HG02759 (cell line): Measurements from ENCODE around the gene CCDC6.
"Not testable (repeated sequence)": the region's sequence is repeated elsewhere in the genome, so short reads cannot be mapped to it uniquely, and the experiment has no call there.

Experiments used
- ATAC-seq: cut with Tn5 transposase; IDR thresholded peaks from one replicate; pipeline ENCODE4 v1.9.1; 2021; ENCODE audit warnings: mild to moderate bottlenecking, moderate library complexity; ENCODE audit not compliant: unreplicated experiment

CCDC6 gene

GRCh38 chr10:59881640-59882039, 24.7 kb downstream of the CCDC6 start:
- peak; percentile 3 for ATAC-seq

GRCh38 chr10:59880971-59881510, 25.3 kb downstream of the CCDC6 start:
- peak; percentile 77 for ATAC-seq

- no peak for ATAC-seq
These were observed 26.2 kb downstream of the CCDC6 start for GRCh38 chr10:59880019-59880717.

DNA sequence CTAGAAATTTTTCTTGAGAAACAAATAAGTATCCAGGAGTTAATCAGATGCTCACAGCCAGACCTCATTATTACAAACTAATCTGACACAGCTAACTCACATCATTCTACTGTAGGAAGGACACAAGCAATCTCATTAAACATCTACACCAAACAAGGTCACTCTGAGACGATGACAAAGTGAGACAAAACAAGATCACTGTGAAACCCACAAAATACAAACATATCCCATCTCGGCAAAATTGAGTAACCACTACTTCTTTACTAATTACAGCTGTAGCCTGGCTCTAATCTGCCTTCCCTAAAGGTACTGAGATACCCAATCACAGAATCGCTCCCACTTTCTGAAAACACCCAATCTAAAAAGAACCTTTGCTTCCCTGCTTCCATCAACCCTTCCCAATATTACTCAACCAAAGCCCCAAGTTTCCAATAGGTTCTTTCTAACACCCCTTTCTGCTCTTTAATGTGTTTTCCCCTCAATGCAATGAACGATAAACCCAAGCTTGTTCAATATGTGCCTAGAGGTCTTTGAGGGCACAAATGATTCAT, 26.9 kb downstream of the CCDC6 start:
- ATAC-seq, result peak; percentile 38

- no peak for ATAC-seq
These were observed 27.4 kb downstream of the CCDC6 start for GRCh38 chr10:59878915-59879314.

DNA sequence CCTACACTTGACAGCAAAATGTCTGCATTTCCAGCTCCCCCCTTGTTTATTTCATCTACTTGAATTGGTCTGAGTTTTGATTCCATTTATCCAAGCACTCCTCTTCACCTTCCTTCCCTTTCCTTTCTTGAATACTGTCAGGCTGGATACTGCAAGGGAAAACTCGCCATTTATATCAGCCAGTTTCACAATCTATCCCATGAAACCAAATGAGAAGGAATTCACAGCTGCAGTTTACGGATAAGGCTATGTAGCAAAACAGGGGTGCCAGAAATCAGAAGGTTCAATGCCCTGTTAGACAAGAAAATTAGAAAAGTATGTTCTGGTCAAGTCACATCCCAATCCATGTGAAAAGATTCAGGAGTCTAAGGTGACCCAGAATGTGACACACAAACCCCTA, 28.1 kb downstream of the CCDC6 start:
- ATAC-seq, result no peak

DNA sequence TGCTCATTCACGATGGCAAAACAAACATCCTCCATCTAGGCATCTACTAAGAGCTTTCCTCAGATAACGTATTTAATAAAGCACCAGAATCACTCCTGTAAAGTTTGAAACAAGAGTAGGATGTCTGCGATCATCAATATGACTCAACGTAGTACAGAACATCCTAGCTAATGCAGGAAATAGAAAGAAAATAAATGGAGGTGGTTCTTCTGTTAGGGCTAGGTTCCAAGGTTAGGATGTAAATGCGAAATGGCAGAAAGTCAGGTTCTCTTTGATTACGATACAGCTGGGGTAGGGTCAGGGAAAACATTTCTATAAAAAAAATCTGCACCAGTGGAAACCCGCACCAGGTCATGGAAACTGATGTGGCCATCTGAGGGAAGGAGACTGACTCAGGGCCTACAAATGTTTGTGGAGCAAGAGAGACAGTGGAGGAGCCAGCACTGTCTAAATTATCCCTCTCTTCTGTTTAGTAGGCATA, 29.1 kb downstream of the CCDC6 start:
- ATAC-seq, result no peak

GRCh38 chr10:59876695-59877094, 29.7 kb downstream of the CCDC6 start:
- no peak for ATAC-seq

- not testable (repeated sequence) for ATAC-seq
These were observed 30.1 kb downstream of the CCDC6 start for GRCh38 chr10:59876208-59876607.

GRCh38 chr10:59873896-59874295, 32.5 kb downstream of the CCDC6 start:
- ATAC-seq, result peak; percentile 66

DNA sequence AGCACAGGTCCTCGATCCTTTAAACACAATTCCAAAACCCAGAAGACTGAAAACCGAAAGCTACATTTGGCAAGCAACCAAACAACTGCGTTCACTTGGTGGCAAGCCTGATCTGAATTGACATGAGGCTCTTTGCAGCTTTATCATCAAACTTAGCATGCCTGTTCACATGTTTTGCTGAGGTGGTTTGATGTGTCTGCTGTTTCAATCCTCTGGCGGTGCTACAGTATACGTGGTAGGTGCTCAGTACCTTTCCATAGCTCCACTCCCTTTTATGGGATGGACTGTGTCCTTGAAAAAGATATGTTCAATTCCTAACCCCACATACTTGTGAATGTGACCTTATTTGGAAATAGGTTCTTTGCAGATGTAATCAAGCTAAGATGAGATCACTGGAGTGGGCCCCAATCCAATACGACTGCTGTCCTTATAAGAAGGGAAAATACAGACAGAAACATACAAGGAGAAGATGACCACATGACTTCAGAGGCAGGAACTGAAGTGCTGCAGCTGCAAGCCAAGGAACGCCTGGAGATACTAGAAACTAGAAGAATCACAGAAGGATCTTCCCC, 33.4 kb downstream of the CCDC6 start:
- ATAC-seq, result no peak

DNA sequence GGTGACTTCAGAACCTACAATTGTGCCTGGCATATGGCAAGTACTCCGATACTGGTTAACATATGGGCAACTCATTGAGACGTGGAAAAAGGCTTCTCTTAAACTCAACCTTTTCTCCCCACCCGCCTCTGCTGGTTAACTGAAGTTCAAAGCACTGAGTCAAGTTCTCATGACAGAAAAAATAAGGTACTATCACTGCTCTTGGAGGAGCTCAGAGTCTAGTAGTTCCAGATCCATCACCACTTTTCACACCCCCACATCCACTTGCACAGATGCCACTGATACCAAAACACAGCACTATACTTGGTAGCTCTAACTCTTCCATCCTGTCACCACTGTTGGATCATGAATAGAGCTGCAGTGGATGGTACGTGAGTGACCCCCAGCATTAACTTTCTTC, 36.2 kb downstream of the CCDC6 start:
- ATAC-seq, result no peak

GRCh38 chr10:59869594-59869940, 36.8 kb downstream of the CCDC6 start:
- no peak for ATAC-seq

DNA sequence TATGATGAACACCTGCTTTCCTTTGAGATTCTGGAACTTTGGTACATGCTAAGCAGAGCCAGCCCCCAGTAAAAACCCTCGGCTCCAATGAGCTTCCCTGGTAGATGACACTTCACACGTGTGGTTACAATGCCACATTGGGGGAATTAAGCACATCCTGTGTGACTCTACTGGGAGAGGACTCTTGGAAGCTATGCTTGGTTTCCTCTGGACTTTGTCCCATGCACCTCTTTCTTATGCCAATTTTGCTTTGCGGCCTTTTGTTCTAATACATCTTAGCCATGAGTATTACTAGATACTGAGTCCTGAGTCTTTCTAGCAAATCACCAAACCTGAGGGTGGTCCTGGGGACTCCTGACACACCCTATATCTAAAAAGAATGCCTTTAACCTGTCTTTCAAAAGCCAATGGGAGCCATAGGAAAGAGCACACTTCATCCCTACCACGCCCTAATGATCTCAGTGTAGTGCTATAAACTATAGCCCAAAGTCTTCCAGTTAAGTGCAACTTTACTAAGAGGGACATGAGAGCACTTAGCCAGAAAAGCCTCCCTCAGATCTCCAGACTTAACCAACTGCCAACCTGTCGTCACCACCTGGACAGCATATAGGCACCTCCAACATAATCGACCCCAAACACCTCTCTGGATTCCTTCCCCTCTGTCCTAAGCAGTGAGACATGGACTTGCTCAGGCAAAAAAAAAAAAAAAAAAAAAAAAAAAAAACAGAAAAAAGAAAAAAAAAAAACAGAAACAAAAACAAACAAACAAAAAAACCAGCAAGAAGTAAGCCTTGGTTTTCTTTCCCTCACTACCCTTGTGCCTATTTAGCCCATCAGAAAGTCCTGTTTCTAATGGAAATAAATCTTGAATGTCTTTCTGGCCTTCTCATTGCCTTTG, 37.4 kb downstream of the CCDC6 start:
- no peak for ATAC-seq

DNA sequence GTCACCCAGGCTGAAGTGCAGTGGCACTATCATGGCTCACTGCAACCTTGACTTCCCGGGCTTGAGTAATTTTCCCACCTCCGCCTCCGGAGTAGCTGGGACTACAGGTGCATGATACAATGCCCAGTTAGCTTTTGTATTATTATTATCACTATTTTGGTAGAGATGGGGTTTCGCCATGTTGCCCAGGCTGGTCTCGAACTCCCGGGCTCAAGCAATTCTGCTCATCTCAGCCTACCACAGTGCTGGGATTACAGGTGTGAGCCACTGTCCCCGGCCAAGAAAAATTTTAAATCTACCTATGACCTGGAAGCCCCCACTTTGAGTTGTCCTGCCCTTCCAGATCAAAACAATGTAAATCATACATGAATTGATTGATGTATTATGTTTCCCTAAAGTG, 38.8 kb downstream of the CCDC6 start:
- ATAC-seq, result no peak

- peak; percentile 75 for ATAC-seq
These were observed 41.3 kb downstream of the CCDC6 start for GRCh38 chr10:59865101-59865500.

DNA sequence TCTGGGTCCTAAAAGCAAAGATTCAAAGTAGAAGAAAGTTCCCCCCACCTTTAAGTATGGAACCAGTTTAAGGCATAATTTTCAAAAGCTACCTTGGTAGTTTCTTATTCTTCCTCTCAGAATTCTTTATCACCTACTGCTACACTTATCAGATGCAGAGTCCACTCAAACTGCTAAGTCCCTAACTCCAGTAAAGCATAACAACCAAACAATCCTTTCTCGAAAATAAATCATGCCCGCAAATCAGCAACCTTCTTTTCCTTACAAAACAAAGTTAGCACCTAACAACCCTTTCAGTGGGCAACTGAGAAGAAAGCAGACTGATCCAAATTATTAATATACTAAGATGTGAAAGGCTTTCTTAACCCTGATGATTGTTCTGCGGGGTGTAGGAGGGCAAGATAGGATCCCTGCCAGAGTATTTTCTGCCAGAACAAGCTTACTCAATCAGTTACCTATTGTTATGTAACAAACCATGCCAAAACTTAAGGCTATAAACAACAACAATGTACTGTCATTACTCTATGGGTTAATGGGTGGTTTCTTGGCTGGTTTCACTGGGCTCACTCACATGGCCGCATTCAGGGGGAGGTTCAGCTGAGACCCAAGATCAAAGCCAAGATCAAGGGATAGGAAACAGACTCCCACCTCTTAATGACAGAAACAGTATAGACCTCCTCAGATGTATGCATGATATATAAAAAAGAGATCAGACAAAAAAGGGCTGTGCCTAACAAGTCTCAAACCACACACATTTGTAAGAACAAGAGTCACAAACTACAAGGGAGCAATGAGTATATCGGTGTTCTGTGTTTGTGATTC, 42.0 kb downstream of the CCDC6 start:
- ATAC-seq, result peak; percentile 46

DNA sequence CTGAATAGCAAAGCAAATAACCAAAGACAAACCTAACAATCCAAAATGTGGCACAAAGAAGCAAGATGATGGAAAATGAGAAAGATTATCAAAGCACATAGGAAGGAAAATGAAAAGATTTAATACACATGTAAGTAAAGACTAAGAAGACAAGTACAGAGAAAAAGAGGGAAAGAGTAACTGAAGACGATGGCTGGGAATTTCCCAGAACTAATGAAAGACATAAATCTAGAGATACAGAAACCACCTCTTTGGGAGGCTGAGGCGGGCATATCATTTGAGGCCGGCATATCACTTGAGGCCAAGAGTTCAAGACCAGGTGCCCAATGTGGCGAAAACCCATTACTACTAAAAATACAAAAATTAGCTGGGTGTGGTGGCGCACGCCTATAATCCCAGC, 46.8 kb downstream of the CCDC6 start:
- ATAC-seq, result no peak

DNA sequence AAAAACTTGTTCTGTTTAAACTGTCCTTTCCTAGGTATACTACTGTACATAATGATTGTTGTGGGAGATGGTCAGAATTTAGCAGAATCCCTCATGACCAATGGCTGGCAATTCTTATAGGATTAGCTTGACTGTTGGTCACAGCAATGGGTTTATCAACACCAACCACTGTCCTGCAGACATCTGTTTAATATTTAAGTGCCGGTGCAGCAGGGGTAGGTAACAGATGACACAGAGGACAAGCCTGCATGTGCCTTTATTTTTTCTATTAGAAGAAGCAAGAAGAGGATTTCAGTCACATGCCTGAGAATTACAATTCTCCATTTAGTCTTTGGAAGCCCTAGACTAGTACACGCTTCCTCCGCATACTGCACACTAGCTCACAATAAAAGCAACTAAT, 48.4 kb downstream of the CCDC6 start:
- ATAC-seq, result no peak

DNA sequence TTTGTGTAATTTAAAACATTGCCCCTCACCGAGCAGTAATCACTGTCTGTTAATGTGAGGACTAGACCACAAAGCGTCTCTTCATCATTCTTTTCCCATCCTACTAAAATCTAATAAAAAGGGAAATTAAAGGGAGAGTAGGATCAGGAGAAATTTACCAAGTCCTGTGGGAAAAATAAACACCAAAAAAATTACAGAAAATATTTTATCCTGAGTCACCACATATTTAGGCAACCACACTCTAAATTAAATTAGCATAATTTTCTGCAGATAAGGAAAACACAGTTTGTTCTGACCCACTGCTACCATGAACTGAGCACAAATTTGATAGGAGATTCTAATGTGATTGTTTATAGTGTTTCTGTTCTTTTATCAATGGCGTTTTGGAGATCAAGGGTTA, 49.3 kb downstream of the CCDC6 start:
- no peak for ATAC-seq
